Right atrium auricular region (tissue), 2 donors: ENCODE results near the gene TAS1R2. TPM values are rescaled to one million over a fixed set of nuclear protein-coding genes. Genes with fewer than 3 reads are reported as not detected.

Experiments used
- DNase-seq: peaks from one replicate; pipeline ENCODE4 v3.0.0-alpha.2; 2019; ENCODE audit warnings: low spot score
- H3K27ac ChIP-seq, 2 donors: fragments of 200-600 bp; sonication (generic); 1 replicate in 1 of 2; 2 replicates in 1 of 2; pipeline ENCODE4 v1.5.1; 2016 to 2019
- H3K27me3 ChIP-seq, 2 donors: fragments of 200-600 bp; sonication (generic); one replicate each; pipeline versions ENCODE4 v1.5.1 to v1.6.0; 2017 to 2019
- H3K36me3 ChIP-seq: fragments of 200-600 bp; sonication (generic); one replicate; pipeline ENCODE4 v1.5.1; 2016
- H3K4me1 ChIP-seq, 2 donors: fragments of 200-600 bp; sonication (generic); one replicate each; pipeline versions ENCODE4 v1.5.1 to v1.6.0; 2017 to 2019
- H3K4me3 ChIP-seq, 2 donors: fragments of 200-600 bp; sonication (generic); 1 replicate in 1 of 2; 2 replicates in 1 of 2; pipeline ENCODE4 v1.5.1; 2017 to 2019; ENCODE audit warnings: mild to moderate bottlenecking in 1 of 2, moderate library complexity in 1 of 2
- H3K9me3 ChIP-seq, 2 donors: fragments of 200-600 bp; sonication (generic); one replicate each; pipeline ENCODE4 v1.5.1; 2019
- CTCF ChIP-seq, 2 donors: fragments of 200-600 bp; sonication (generic); IDR thresholded peaks; one replicate each; pipeline ENCODE4 v1.5.1; 2019; ENCODE audit warnings: antibody characterized with exemption in 2 of 2
- microRNA counts, 2 donors: library from miRNA; unstranded; fragments of <30 nt; microRNA quantifications; one replicate each; lab custom pipeline; 2016 to 2017
- microRNA-seq, 2 donors: library from miRNA; unstranded; fragments of <30 nt; microRNA quantifications; one replicate each; pipeline ENCODE4, GENCODE V29; 2016 to 2017; ENCODE audit warnings: borderline number of aligned reads in 2 of 2, borderline replicate concordance in 1 of 2
- total RNA-seq, 2 donors: library from RNA; depleted of rRNA; stranded (reverse); fragments of >200 nt; gene quantifications; one replicate each; pipeline ENCODE4 v1.1.0, GENCODE V29; 2016

Gene TAS1R2
- total RNA-seq, 2 donors from 2014 or later, result not detected

DNA sequence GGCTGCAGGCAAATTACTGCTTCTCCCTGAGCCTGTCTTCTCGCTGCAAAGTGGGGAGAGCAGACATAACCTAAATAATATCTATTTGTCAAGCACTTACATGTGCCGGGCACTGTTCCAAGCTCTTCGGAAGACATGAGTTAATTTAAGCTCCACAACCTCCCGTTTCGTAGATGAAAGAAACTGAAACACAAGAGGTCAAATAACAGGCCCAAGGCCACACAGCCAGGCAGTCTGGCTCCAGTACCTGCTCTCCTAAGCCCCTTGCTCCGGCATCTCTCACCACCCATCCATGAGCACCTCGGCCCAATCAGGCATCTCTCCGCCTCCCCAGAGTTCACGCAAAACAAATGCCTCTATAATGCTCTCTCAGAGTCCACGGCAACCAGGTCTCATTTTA is 65.4 kb downstream of the TAS1R2 start:
- Histone ChIP-seq H3K9me3 (peaks cover 0 to 12% of the 10 kb centered on the region in 2 donors), H3K27ac (no peak overlapping the region), H3K4me3 (no peak overlapping the region), H3K36me3 (no peaks in the 10 kb centered on the region), H3K4me1 (no peaks in the 10 kb centered on the region), H3K27me3 (no peaks in the 10 kb centered on the region)
- no peak for TF ChIP-seq CTCF (IDR thresholded peaks at IDR 0.05)
- DNase-seq, result no peak

DNA sequence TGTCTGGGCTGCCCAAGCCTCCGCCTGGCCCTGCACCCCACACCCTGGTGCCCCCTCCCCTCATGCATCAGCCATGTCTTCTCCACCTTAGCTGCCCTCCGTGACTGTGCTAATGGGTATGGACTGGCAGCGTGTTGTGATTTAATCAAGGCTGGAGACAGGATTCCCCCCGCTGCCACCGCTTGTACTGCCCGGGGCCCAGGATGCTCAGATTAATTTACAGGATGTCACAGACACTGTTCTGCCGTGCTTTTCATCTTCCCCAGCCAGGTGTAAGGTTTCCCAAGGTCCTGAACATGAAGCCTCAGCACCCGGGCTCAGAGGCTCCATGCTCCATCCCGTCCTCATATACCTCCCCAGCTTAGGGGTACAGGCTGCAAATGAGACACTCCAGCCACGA is 66.3 kb downstream of the TAS1R2 start:
- no peak overlapping the region for H3K4me3 ChIP-seq
- no peak overlapping the region for H3K27ac ChIP-seq
- no peaks in the 10 kb centered on the region for H3K36me3 ChIP-seq
- no peak for DNase-seq
- H3K4me1 ChIP-seq, result no peaks in the 10 kb centered on the region
- no peaks in the 10 kb centered on the region for H3K27me3 ChIP-seq
- peaks cover 0 to 14% of the 10 kb centered on the region in 2 donors for H3K9me3 ChIP-seq
- TF ChIP-seq CTCF (IDR thresholded peaks at IDR 0.05), result no peak

- H3K36me3 ChIP-seq, result no peaks in the 10 kb centered on the region
Measured at GRCh38 chr1:18792747-18793146, 66.7 kb downstream of the TAS1R2 start.

More at GRCh38 chr1:18792747-18793146, 66.7 kb downstream of the TAS1R2 start:
- no peaks in the 10 kb centered on the region for H3K4me1 ChIP-seq
- no peak for TF ChIP-seq CTCF (IDR thresholded peaks at IDR 0.05)
- no peak overlapping the region for H3K4me3 ChIP-seq
- no peaks in the 10 kb centered on the region for H3K27me3 ChIP-seq
- no peak overlapping the region for H3K27ac ChIP-seq
- DNase-seq, result no peak
- peaks cover 0 to 14% of the 10 kb centered on the region in 2 donors for H3K9me3 ChIP-seq

MicroRNAs encoded within 50 kb of the gene (microRNA counts, 767-probe panel; counts per million panel counts)
- microRNA hsa-miR-1290 (lab: Ali Mortazavi, UCI), result 0 to 2,162 counts per million in 2 donors

Small RNAs within 50 kb of the gene (microRNA-seq; reads per million reads assigned to microRNA genes)
- gene MIR1290 (0 reads per million in 2 donors), gene MIR4695 (0 reads per million in 2 donors)

Other genes with a start within 250 kb of the TAS1R2 start
- not detected for gene PAX7, start 228.8 kb downstream of the TAS1R2 start, total RNA-seq
- 10 to 100 TPM; 22.6 to 27.3 TPM for gene ALDH4A1, start 42.9 kb upstream of the TAS1R2 start, total RNA-seq
- 10 to 100 TPM in 1 of 2 donors, 1 to 10 TPM in 1; 2.3 to 14.0 TPM for gene IFFO2, start 97.0 kb upstream of the TAS1R2 start, total RNA-seq